AG04450 (cell line): ENCODE results near the gene SERP2. TPM values are rescaled to one million over a fixed set of nuclear protein-coding genes. Genes with fewer than 3 reads are reported as not detected.

Source experiments
- CTCF ChIA-PET: fragments of 300-600, 350-600 bp; formaldehyde crosslinking; extraction: SDS; loops from one replicate; lab custom pipeline; 2022; ENCODE audit warnings: antibody characterized with exemption, inconsistent platforms; lab: Charles Lee
- POLR2A ChIA-PET: fragments of 350-600 bp; formaldehyde crosslinking; extraction: SDS; loops from one replicate; lab custom pipeline; 2021; ENCODE audit warnings: antibody characterized with exemption, inconsistent platforms; lab: Yijun Ruan, JAX
- DNase-seq: peaks from one replicate; pipeline ENCODE4 v3.0.0-alpha.2; 2011; ENCODE audit warnings: low read depth, low spot score
- H3K27ac ChIP-seq: one replicate; pipeline ENCODE4 v1.5.1; 2012; ENCODE audit warnings: low read depth, low read length, control low read depth
- H3K27me3 ChIP-seq: one replicate; pipeline ENCODE4 v1.6.0; 2012; ENCODE audit warnings: low read length; ENCODE audit not compliant: control insufficient read depth, insufficient read depth
- H3K4me3 ChIP-seq: 2 replicates; pipeline ENCODE4 v1.5.1; 2011; ENCODE audit warnings: mild to moderate bottlenecking, low read depth, low read length, control low read depth
- H3K9me3 ChIP-seq: 2 replicates; pipeline ENCODE4 v1.5.1; 2012; ENCODE audit warnings: low read length; ENCODE audit not compliant: control insufficient read depth, insufficient read depth
- polyA plus RNA-seq: library from polyadenylated mRNA; depleted of rRNA; stranded (reverse); fragments of >200 nt; gene quantifications from 2 replicates; pipeline ENCODE4 v1.2.3, GENCODE V29; 2011
- TF ChIP-seq, protein P1 (sequence below): IDR thresholded peaks from 2 replicates; pipeline ENCODE4 v1.5.1; 2011; ENCODE audit warnings: low read depth, low read length, control low read depth, inconsistent platforms

SERP2 gene
- polyA plus RNA-seq, 1 experiment: 5.0 TPM

DNA sequence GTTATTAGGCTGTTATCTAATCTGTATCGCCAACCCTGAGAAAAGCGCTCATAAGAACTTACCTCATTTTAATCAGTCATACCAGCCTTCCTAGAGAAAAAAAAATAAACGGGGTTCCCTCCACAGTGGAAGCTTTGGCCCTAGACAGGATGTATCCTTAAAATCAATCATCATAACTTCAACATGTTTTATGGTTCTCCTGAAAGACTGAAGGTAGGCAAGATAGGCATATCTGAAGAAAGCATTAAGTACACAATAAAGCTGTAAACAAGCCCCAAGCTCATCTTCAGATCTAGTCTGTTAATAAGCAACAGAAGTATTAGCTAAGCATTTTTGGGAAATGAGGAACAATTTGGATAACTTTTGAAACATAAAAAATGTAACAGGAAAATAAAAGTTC is 18.7 kb upstream of the SERP2 start:
- H3K4me3 ChIP-seq: no peak overlapping the region
- no peak for DNase-seq
- H3K9me3 ChIP-seq: no peaks in the 10 kb centered on the region
- ChIA-PET CTCF (no interaction called here), POLR2A (no interaction called here)
- H3K27ac ChIP-seq: no peak overlapping the region
- TF ChIP-seq, protein P1, sequence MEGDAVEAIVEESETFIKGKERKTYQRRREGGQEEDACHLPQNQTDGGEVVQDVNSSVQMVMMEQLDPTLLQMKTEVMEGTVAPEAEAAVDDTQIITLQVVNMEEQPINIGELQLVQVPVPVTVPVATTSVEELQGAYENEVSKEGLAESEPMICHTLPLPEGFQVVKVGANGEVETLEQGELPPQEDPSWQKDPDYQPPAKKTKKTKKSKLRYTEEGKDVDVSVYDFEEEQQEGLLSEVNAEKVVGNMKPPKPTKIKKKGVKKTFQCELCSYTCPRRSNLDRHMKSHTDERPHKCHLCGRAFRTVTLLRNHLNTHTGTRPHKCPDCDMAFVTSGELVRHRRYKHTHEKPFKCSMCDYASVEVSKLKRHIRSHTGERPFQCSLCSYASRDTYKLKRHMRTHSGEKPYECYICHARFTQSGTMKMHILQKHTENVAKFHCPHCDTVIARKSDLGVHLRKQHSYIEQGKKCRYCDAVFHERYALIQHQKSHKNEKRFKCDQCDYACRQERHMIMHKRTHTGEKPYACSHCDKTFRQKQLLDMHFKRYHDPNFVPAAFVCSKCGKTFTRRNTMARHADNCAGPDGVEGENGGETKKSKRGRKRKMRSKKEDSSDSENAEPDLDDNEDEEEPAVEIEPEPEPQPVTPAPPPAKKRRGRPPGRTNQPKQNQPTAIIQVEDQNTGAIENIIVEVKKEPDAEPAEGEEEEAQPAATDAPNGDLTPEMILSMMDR: no peak
- H3K27me3 ChIP-seq: no peaks in the 10 kb centered on the region

DNA sequence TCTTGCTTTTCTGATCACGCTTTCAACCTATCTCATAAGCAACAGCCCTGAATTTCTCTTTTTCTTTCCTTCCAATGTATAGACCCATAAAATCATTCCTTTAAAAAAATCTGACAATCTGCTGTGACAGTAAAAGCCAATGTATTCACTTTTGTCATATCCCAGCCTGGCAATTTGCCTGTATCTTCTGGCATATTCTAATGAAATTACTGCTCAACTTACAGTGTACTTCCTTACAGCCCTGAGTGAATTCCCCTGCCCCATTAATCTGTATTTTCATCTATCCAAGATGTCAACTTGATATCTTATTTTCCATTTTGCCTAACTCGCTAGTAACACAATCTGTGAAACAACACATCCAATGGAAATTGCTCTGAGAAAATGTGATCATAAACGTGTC is 18.0 kb upstream of the SERP2 start:
- CTCF ChIA-PET: no interaction called here
- no peak for DNase-seq
- no peaks in the 10 kb centered on the region for H3K9me3 ChIP-seq
- TF ChIP-seq, protein P1: no peak
- no peaks in the 10 kb centered on the region for H3K27me3 ChIP-seq
- POLR2A ChIA-PET: no interaction called here
- H3K4me3 ChIP-seq: no peak overlapping the region
- H3K27ac ChIP-seq: no peak overlapping the region

DNA sequence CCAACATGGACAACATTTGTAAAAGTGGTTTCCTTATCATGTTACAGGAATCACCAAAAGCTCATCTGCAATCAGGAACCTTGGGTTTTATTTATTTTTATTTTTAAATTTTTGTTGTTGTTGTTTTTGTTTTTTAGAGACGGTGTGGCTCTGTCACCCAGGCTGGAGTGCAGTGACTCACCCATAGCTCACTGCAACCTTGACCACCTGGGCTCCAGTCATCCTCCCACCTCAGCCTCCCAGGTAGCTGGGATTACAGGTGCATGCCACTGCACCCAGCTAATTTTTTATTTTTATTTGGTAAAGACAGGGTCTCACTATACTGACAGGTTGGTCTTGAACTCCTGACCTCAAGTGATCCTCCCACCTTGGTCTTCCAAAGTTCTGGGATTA is 13.6 kb upstream of the SERP2 start:
- ChIA-PET CTCF (interaction anchor here (0.5 kb wide), 1 partner anchor 403 kb away, joined by 4 read pairs; no protein-coding TSS in a partner anchor), POLR2A (no interaction called here)

DNA sequence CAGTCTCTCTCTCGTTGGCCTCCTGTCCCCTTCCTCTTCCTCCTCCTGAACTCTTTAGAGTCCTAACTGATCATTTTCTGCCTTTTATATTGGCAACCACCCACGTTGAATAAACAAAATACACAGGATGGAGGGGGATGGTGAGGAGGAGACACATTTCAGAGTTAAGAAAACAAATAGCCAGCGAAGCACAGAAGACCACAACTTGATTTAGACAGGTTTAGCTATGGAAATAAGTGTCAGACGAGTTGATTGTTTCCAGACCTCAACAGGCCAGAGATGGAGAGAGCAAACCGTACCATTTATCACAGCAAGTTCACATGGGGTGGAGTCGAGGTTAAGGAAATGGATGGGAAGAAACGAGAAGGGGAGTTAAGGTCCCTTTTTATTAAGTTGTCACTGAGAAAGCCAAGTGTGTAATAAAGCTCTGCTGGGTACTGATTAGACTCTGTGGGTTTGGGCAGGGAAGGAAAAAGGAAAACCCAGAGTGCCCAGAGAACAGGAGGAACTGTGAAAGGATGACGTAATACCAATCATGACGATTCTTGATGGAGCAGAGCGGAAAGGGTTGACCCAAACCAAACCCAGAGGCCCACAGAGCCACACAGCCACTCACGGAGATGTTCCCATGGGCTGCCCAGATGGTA is 11.1 kb upstream of the SERP2 start:
- Histone ChIP-seq H3K27me3 (no peaks in the 10 kb centered on the region), H3K27ac (no peak overlapping the region), H3K9me3 (no peaks in the 10 kb centered on the region), H3K4me3 (no peak overlapping the region)
- ChIA-PET POLR2A (interaction anchor here (0.5 kb wide), 1 partner anchor 35 kb away, joined by 4 read pairs; no protein-coding TSS in a partner anchor), CTCF (interaction anchor here (0.6 kb wide), 1 partner anchor 30 kb away, joined by 4 read pairs; no protein-coding TSS in a partner anchor)
- DNase-seq: no peak
- TF ChIP-seq, protein P1: no peak

More for the DNA sequence above, 13.6 kb upstream of the SERP2 start:
- Histone ChIP-seq H3K27ac (no peak overlapping the region), H3K9me3 (no peaks in the 10 kb centered on the region), H3K27me3 (no peaks in the 10 kb centered on the region), H3K4me3 (no peak overlapping the region)
- no peak for DNase-seq
- TF ChIP-seq, protein P1: no peak

DNA sequence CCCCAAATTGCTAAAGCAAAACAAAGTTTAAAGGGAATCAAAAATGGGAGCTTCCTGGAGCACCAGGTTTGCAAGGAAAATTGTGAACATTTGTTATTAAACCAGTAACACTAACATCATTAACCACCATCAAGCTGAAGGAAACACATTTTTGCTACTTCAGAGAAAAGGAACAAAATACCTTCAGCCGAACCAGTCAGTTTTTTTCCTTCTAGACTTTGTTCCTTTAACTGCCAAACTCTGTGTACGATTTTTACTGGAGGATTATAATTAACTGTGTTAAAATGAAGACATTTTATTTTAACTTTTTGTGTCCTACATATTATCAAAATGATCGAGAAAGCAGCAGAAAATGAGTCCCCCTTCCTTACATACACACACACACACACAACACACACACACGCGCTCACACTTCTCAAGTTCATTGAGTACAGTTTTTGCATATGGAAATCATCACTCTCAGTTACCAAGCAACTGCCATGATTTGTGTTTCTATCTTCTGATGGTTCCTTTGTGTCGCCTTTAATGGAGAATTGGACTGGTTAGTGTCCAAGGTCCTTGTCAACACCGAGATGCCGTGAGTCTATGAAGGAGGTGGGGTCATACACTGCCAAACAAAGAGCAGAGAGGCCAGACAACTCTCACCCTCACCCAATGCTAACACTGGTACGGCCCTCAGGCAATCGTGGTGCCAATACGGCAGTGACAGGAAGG is 9.8 kb upstream of the SERP2 start:
- no peaks in the 10 kb centered on the region for H3K27me3 ChIP-seq
- no peak overlapping the region for H3K27ac ChIP-seq
- DNase-seq: no peak
- CTCF ChIA-PET: interaction anchor here (0.7 kb wide), 1 partner anchor 280 kb away, joined by 4 read pairs; no protein-coding TSS in a partner anchor
- H3K9me3 ChIP-seq: no peaks in the 10 kb centered on the region
- no peak overlapping the region for H3K4me3 ChIP-seq
- TF ChIP-seq, protein P1: no peak
- POLR2A ChIA-PET: interaction anchor here (0.5 to 1.2 kb wide), 3 partner anchors 73 to 222 kb away, joined by 3 to 4 read pairs (median 4); no protein-coding TSS in a partner anchor
